IMR-90 (cell line): ENCODE results near the gene ORMDL3. TPM values are rescaled to one million over a fixed set of nuclear protein-coding genes. Genes with fewer than 3 reads are reported as not detected.

ENCODE experiments used
- ATAC-seq: fragments of 200-7000 bp; cut with Tn5 transposase; 2 replicates; pipeline ENCODE4 v1.9.1; 2020; ENCODE audit warnings: low read depth, mild to moderate bottlenecking, moderate library complexity
- BruUV-seq: library from RNA; stranded (reverse); fragments of 400-500 nt; replicated peaks from 2 replicates; lab custom pipeline; 2021; lab: Mats Ljungman, UMichigan
- CTCF ChIA-PET: fragments of 300-600 bp; formaldehyde crosslinking; extraction: SDS; loops from one replicate; lab custom pipeline; 2021; ENCODE audit warnings: antibody characterized with exemption; lab: Yijun Ruan, JAX
- POLR2A ChIA-PET: fragments of 300-600 bp; sonication (Branson Sonifier 250); formaldehyde crosslinking; loops from one replicate; lab custom pipeline; 2022; ENCODE audit warnings: antibody characterized with exemption; ENCODE audit not compliant: unreplicated experiment; lab: Charles Lee
- DNase-seq: peaks from one replicate; pipeline ENCODE4 v3.0.0; 2013
- H2AFZ ChIP-seq: replicated peaks from 2 replicates; pipeline ENCODE3; 2013; ENCODE audit warnings: low read length, mild to moderate bottlenecking; ENCODE audit not compliant: poor library complexity
- H2AK5ac ChIP-seq: 2 replicates; pipeline ENCODE4 v1.6.1; 2013; ENCODE audit warnings: low read depth, low read length, inconsistent platforms
- H2AK9ac ChIP-seq: replicated peaks from 2 replicates; pipeline ENCODE3; 2013; ENCODE audit warnings: mild to moderate bottlenecking, low read depth, low read length, moderate library complexity; ENCODE audit not compliant: poor library complexity
- H2BK120ac ChIP-seq: 2 replicates; pipeline ENCODE4 v1.6.1; 2013; ENCODE audit warnings: low read depth, low read length, inconsistent platforms
- H2BK15ac ChIP-seq: 3 replicates; pipeline ENCODE4 v1.6.1; 2013; ENCODE audit warnings: low read depth, low read length, inconsistent platforms
- H2BK20ac ChIP-seq: 2 replicates; pipeline ENCODE4 v1.6.1; 2013; ENCODE audit warnings: low read depth, mild to moderate bottlenecking, inconsistent platforms, low read length, moderate library complexity
- H2BK5ac ChIP-seq: 2 replicates; pipeline ENCODE4 v1.6.1; 2013; ENCODE audit warnings: mild to moderate bottlenecking, low read depth, low read length, inconsistent platforms; ENCODE audit not compliant: poor library complexity, severe bottlenecking
- H3K14ac ChIP-seq: replicated peaks from 2 replicates; pipeline ENCODE4 v1.6.1; 2013; ENCODE audit warnings: low read depth, low read length, inconsistent platforms
- H3K18ac ChIP-seq: 2 replicates; pipeline ENCODE4 v1.6.1; 2013; ENCODE audit warnings: low read depth, low read length, control low read depth
- H3K23ac ChIP-seq: 2 replicates; pipeline ENCODE4 v1.6.1; 2013; ENCODE audit warnings: low read depth, low read length, inconsistent platforms
- H3K27ac ChIP-seq: 2 replicates; pipeline ENCODE4 v1.5.1; 2013; ENCODE audit warnings: mild to moderate bottlenecking, control low read depth, low read length; ENCODE audit not compliant: insufficient read depth
- H3K27me3 ChIP-seq: 2 replicates; pipeline ENCODE4 v1.6.1; 2013; ENCODE audit warnings: low read length; ENCODE audit not compliant: control insufficient read depth, insufficient read depth
- H3K36me3 ChIP-seq: 2 replicates; pipeline ENCODE4 v1.6.1; 2013; ENCODE audit warnings: low read length, mixed read lengths; ENCODE audit not compliant: control insufficient read depth, insufficient read depth
- H3K4ac ChIP-seq: 2 replicates; pipeline ENCODE4 v1.6.1; 2013; ENCODE audit warnings: low read depth, low read length, inconsistent platforms
- H3K4me1 ChIP-seq: 2 replicates; pipeline ENCODE4 v1.6.1; 2013; ENCODE audit warnings: low read length, mixed read lengths; ENCODE audit not compliant: control insufficient read depth, insufficient read depth
- H3K4me2 ChIP-seq: 2 replicates; pipeline ENCODE4 v1.6.1; 2013; ENCODE audit warnings: low read depth, mild to moderate bottlenecking, control low read depth, low read length, moderate library complexity
- H3K4me3 ChIP-seq: 2 replicates; pipeline ENCODE4 v1.5.1; 2013; ENCODE audit warnings: low read depth, mild to moderate bottlenecking, control low read depth, low read length, moderate library complexity; ENCODE audit not compliant: insufficient read depth
- H3K56ac ChIP-seq: 2 replicates; pipeline ENCODE4 v1.6.1; 2013; ENCODE audit warnings: low read length, inconsistent platforms; ENCODE audit not compliant: insufficient read depth; ENCODE audit errors: extremely low read depth
- H3K79me1 ChIP-seq, 2 experiments: 2 replicates each; pipeline ENCODE4 v1.6.1; 2013; ENCODE audit warnings: low read length in 2 of 2, inconsistent platforms in 1 of 2, low read depth in 1 of 2
- H3K9ac ChIP-seq: 2 replicates; pipeline ENCODE4 v1.6.1; 2013; ENCODE audit warnings: low read depth, low read length, control low read depth
- H3K9me1 ChIP-seq: 2 replicates; pipeline ENCODE4 v1.6.1; 2013; ENCODE audit warnings: low read length, inconsistent platforms; ENCODE audit not compliant: insufficient read depth
- H3K9me3 ChIP-seq: 2 replicates; pipeline ENCODE4 v1.6.1; 2013; ENCODE audit warnings: low read length; ENCODE audit not compliant: control insufficient read depth, insufficient read depth
- H4K20me1 ChIP-seq: 2 replicates; pipeline ENCODE4 v1.6.1; 2013; ENCODE audit warnings: low read length, inconsistent platforms; ENCODE audit not compliant: insufficient read depth
- H4K5ac ChIP-seq: 2 replicates; pipeline ENCODE4 v1.6.1; 2013; ENCODE audit warnings: mild to moderate bottlenecking, low read depth, low read length, control low read depth
- H4K8ac ChIP-seq, 2 experiments: 2 replicates each; pipeline ENCODE4 v1.6.1; 2013; ENCODE audit warnings: low read depth in 2 of 2, low read length in 2 of 2, control low read depth in 1 of 2, inconsistent platforms in 1 of 2
- H4K91ac ChIP-seq: 2 replicates; pipeline ENCODE4 v1.6.1; 2013; ENCODE audit warnings: low read depth, low read length, inconsistent platforms; ENCODE audit not compliant: insufficient read depth
- BHLHE40 ChIP-seq: fragments of 150-350 bp; IDR thresholded peaks from 2 replicates; pipeline ENCODE4 v1.6.1; 2016; ENCODE audit warnings: mild to moderate bottlenecking, low read depth, low read length
- ELK1 ChIP-seq: fragments of 150-350 bp; IDR thresholded peaks from 2 replicates; pipeline ENCODE4 v1.6.1; 2016; ENCODE audit warnings: low read depth, mild to moderate bottlenecking, low read length, moderate library complexity, borderline replicate concordance
- MAFK ChIP-seq: IDR thresholded peaks from 2 replicates; pipeline ENCODE4 v1.6.1; 2012; ENCODE audit warnings: low read depth, low read length, improper control_type of control experiment
- MXI1 ChIP-seq: IDR thresholded peaks from 2 replicates; pipeline ENCODE4 v1.6.1; 2012; ENCODE audit warnings: low read depth, mild to moderate bottlenecking, low read length, moderate library complexity, borderline replicate concordance
- RAD21 ChIP-seq: IDR thresholded peaks from 2 replicates; pipeline ENCODE4 v1.6.1; 2012; ENCODE audit warnings: low read length, improper control_type of control experiment
- RCOR1 ChIP-seq: IDR thresholded peaks from 2 replicates; pipeline ENCODE4 v1.6.1; 2012; ENCODE audit warnings: mild to moderate bottlenecking, low read length, improper control_type of control experiment; ENCODE audit not compliant: insufficient replicate concordance
- RFX5 ChIP-seq: IDR thresholded peaks from 2 replicates; pipeline ENCODE4 v1.8.0; 2012; ENCODE audit warnings: low read depth, mild to moderate bottlenecking, low read length, moderate library complexity
- WGBS, 2 experiments: methylation state at CpG; one replicate each; pipeline versions ENCODE4 v1.1.5 to v1.1.7; 2013; ENCODE audit warnings: missing lambda C conversion rate in 2 of 2; ENCODE audit not compliant: insufficient read length in 1 of 2; ENCODE audit errors: extremely low coverage in 2 of 2; 5-methylcytosine and 5-hydroxymethylcytosine counted together
- dilution Hi-C: fragments of 300-500 bp; cut with HindIII; formaldehyde crosslinking; loops from one replicate; pipeline ENCODE4 v1.14.3; 2018; ENCODE audit warnings: low sequenced_read_pairs; ENCODE audit not compliant: unreplicated experiment
- in situ Hi-C: fragments of 300-500 bp; cut with MboI; formaldehyde crosslinking; loops from 3 replicates; pipeline ENCODE4 v1.14.3; 2019; ENCODE audit warnings: low sequenced_read_pairs, inconsistent platforms, mixed read lengths
- intact Hi-C: fragments of 100-400 bp; cut with micrococcal nuclease; formaldehyde crosslinking; loops from 2 replicates; pipeline ENCODE4 v1.10.0; 2022
- polyA plus RNA-seq, 3 experiments: library from polyadenylated mRNA; depleted of rRNA; stranded (reverse); fragments of >200 nt; gene quantifications; 2 replicates each; pipeline ENCODE4 v1.2.3, GENCODE V29; 2012; ENCODE audit warnings: low replicate concordance in 1 of 3
- total RNA-seq: library from RNA; depleted of rRNA; stranded (reverse); fragments of >200 nt; gene quantifications from 2 replicates; pipeline ENCODE4 v1.2.3, GENCODE V29; 2012
- TF ChIP-seq, protein P1 (sequence below): conservative IDR thresholded peaks from 2 replicates; pipeline ENCODE4 v1.5.1; 2012; ENCODE audit warnings: mild to moderate bottlenecking, low read depth, low read length, improper control_type of control experiment

The ORMDL3 gene
- total and polyA plus RNA-seq, 2 of the 4 experiments (the other 2 are of a cell fraction) = 45.7 to 78.6 TPM

DNA sequence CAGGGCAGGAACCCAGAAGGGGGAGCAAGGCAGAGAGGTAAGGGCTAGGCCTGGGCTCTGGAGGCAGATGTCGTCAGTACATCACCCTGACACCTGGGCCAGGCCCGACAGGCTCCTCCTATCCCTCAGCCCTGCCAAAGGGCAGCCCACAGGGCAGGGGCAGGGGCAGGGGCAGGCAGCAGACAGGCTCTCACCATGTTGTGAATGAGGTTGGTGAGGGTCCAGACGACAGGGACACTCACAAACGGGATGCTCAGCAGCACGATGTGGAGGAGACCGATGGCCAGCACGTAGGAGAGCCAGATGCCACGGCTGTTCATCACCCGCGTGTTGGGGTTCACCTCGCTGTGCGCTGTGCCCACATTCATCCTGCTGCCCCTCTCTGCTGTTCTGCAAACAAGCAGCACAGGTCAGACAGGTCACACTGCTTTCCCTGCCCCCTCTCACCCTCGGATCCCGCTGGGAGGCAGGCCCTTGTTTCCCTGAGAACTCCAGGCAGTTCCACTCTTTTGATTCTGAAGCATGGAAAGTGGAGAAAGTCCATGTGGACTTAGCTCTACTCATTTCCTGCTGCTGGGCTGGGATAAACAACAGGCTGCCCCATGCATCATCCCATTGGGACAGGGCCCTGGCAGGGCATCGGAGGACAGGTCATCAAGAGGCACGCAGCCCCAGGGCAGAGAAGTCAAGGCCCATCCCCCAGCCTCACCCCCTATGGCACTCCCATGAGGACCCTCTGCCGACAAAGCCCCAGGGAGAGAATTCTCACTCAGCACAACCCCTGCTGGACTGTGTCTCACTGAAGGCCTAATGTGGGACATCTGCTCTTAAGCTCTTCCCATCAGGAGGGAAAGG is 3.3 kb downstream of the ORMDL3 start:
- Histone ChIP-seq H3K36me3 (peaks cover 42% of the 10 kb centered on the region), H4K20me1 (peaks cover 47% of the 10 kb centered on the region), H3K27ac (peak overlapping the region; percentile 64), H2BK120ac (peak overlapping the region; percentile 37; the same call in 1 of the 2 replicates), H4K91ac (no peak overlapping the region; the same call in 1 of the 2 replicates), H3K14ac (peak overlapping the region; percentile 39; the same call in 1 of the 2 replicates), H3K18ac (no peak overlapping the region), H3K4me2 (peak overlapping the region; percentile 48; the same call in 1 of the 2 replicates), H3K79me1 (peaks cover 9 to 66% of the 10 kb centered on the region in 2 experiments; a peak in 3 of 4 replicates), H2BK15ac (peak overlapping the region; percentile 50; the same call in 1 of the 3 replicates), H4K5ac (peak overlapping the region; percentile 13; the same call in 1 of the 2 replicates), H2AK9ac (peak overlapping the region; percentile 29), H3K27me3 (no peaks in the 10 kb centered on the region), H3K9me3 (no peaks in the 10 kb centered on the region), H3K9ac (no peak overlapping the region), H2BK5ac (peak overlapping the region; percentile 69), H2AFZ (peak overlapping the region; percentile 40), H3K56ac (no peak overlapping the region), H3K4me1 (peaks cover 36% of the 10 kb centered on the region), H3K9me1 (peaks cover 28% of the 10 kb centered on the region), H3K23ac (peak overlapping the region; percentile 49; the same call in 1 of the 2 replicates), H2AK5ac (peak overlapping the region; percentile 74), H3K4ac (peak overlapping the region; percentile 62), H2BK20ac (0 out of 2 replicates have a peak overlapping the region, but pooled peaks have one; percentile 24), H3K4me3 (no peak overlapping the region), H4K8ac (peak overlapping the region in 1 of 2 experiments; percentile 9; a peak in 1 of 4 replicates)
- CTCF ChIA-PET = interaction anchor here (1.3 kb wide), 1 partner anchor 9 kb away, joined by 6 read pairs; no protein-coding TSS in a partner anchor
- TF ChIP-seq RCOR1 (no peak), RAD21 (no peak), RFX5 (no peak), ELK1 (no peak), MXI1 (peak; percentile 83), BHLHE40 (no peak), MAFK (no peak)
- TF ChIP-seq, protein P1, sequence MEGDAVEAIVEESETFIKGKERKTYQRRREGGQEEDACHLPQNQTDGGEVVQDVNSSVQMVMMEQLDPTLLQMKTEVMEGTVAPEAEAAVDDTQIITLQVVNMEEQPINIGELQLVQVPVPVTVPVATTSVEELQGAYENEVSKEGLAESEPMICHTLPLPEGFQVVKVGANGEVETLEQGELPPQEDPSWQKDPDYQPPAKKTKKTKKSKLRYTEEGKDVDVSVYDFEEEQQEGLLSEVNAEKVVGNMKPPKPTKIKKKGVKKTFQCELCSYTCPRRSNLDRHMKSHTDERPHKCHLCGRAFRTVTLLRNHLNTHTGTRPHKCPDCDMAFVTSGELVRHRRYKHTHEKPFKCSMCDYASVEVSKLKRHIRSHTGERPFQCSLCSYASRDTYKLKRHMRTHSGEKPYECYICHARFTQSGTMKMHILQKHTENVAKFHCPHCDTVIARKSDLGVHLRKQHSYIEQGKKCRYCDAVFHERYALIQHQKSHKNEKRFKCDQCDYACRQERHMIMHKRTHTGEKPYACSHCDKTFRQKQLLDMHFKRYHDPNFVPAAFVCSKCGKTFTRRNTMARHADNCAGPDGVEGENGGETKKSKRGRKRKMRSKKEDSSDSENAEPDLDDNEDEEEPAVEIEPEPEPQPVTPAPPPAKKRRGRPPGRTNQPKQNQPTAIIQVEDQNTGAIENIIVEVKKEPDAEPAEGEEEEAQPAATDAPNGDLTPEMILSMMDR = 0 out of 2 replicates have a peak, but pooled peaks have one; percentile 13
- intact Hi-C loops (no loop called here), dilution Hi-C loops (no loop called here), in situ Hi-C loops (no loop called here)
- peak; percentile 49 for DNase-seq
- BruUV-seq = no TSS peak
- 80% methylated on average over 9 of the region's 17 CpGs; no CpG with 5 or more reads in 1 of the 2 experiments for WGBS, 2 experiments
- POLR2A ChIA-PET = no interaction called here
- ATAC-seq = no peak
